ENCODE measurements around the gene CERS6.

The CERS6 gene

DNA sequence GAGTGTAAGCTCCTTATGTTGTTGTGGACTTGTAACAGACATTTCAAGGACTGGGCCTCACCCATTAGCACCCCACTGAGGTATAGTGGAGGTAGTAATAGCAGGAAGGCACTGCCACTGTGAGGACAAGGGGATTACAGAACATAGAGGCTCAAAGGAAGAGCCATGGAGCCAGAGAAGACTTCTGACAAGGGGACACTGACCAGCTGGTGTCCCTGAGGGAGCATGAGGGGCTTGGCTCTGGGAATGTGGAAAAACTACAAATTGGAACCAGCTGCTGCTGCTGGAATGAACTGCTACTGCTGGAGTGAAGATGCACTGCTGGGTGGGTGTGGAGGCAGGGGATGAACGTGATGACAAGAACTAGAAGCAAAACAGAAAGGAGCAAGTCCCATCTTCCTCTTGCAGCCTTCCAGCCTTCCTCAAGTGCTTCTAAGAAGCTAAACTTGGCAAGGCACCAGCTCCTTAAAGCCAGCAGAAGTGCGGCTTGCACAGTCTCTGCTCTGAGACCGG is 179.0 kb downstream of the CERS6 start:
- Histone ChIP-seq H3K4me3 (no peak overlapping the region), H3K9me3 (no peaks in the 10 kb centered on the region), H4K20me1 (no peaks in the 10 kb centered on the region), H3K27ac (no peak overlapping the region), H3K4me2 (no peak overlapping the region), H3K9ac (no peak overlapping the region), H3K4me1 (peaks cover 8% of the 10 kb centered on the region; the same call in 1 of the 2 replicates), H3K27me3 (no peaks in the 10 kb centered on the region), H3K36me3 (peaks cover 7% of the 10 kb centered on the region)
- TF ChIP-seq Cebpa-rat (IDR thresholded peaks at IDR 0.05) = no peak

DNA sequence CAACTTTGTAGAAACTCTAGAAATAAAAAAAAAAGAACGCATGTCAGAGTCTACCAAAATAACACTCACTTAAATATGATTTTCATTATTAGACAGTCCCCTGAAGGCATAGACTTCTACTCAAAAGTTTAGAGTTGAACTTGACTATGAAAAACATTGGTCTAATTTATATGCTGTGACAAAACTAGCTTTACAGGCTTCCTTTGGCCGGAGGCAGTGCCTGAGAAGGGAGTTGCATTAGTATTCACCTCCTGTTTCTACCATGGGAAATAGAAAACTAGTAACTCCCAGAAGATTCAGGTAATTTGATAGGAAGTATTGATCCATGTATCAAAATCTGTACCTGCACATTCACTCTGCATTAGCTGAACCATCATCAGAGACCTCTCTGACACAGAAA is 182.9 kb downstream of the CERS6 start:
- Histone ChIP-seq H3K36me3 (peaks cover 12% of the 10 kb centered on the region), H3K4me3 (no peak overlapping the region), H3K9ac (no peak overlapping the region), H3K27ac (no peak overlapping the region), H3K4me2 (no peak overlapping the region), H3K9me3 (no peaks in the 10 kb centered on the region), H3K27me3 (no peaks in the 10 kb centered on the region), H3K4me1 (no peaks in the 10 kb centered on the region), H4K20me1 (no peaks in the 10 kb centered on the region)
- no peak for TF ChIP-seq Cebpa-rat (IDR thresholded peaks at IDR 0.05)

DNA sequence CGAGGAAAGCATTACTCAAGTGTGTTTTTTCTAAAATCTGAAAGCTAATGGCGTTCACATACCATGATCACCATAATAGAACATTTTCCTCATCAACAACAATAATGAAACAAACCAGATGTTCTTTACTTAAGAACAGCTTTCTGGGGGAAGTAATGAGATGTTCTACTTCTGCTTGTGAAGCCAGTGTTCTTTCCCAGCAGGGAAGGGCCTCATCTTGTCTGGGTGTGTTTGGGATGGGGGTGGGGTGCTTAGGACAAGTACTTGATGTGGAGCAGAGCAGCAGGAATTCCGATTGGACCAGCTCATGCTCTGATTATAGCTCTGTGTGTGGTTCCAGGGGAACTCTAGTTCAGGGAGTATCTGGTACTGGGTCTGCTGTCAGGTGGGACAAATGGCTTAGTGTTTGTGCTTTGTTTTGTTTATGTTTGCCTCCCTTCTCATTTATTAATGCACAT is 183.4 kb downstream of the CERS6 start:
- H3K27ac ChIP-seq = no peak overlapping the region
- no peaks in the 10 kb centered on the region for H3K4me1 ChIP-seq
- H3K4me3 ChIP-seq = no peak overlapping the region
- H3K36me3 ChIP-seq = peaks cover 12% of the 10 kb centered on the region
- no peaks in the 10 kb centered on the region for H4K20me1 ChIP-seq
- no peaks in the 10 kb centered on the region for H3K9me3 ChIP-seq
- no peak overlapping the region for H3K9ac ChIP-seq
- TF ChIP-seq Cebpa-rat (IDR thresholded peaks at IDR 0.05) = no peak
- no peaks in the 10 kb centered on the region for H3K27me3 ChIP-seq
- H3K4me2 ChIP-seq = no peak overlapping the region

DNA sequence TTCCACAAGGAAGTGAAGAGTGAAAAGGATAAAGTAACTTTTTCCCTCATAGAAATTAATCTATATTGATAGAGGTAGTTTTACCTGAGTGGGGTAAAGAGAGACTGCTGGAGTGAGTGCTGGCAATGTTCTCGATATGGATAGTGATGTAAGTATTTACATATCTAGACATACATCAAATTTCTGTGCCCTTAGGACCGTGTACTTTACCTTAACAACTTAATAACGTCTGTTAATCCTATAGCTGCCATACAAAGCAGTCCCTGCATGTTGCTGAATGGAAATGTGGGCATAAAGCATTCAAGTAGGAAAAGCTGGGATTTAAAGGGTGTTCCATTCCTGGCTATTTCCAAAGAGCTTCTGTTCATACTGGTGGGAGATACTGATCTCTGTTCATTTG is 184.0 kb downstream of the CERS6 start:
- no peaks in the 10 kb centered on the region for H3K27me3 ChIP-seq
- no peak overlapping the region for H3K4me2 ChIP-seq
- H3K27ac ChIP-seq = no peak overlapping the region
- TF ChIP-seq Cebpa-rat (IDR thresholded peaks at IDR 0.05) = no peak
- H3K9me3 ChIP-seq = no peaks in the 10 kb centered on the region
- no peak overlapping the region for H3K9ac ChIP-seq
- no peaks in the 10 kb centered on the region for H4K20me1 ChIP-seq
- H3K36me3 ChIP-seq = peaks cover 10% of the 10 kb centered on the region
- no peaks in the 10 kb centered on the region for H3K4me1 ChIP-seq
- H3K4me3 ChIP-seq = no peak overlapping the region

DNA sequence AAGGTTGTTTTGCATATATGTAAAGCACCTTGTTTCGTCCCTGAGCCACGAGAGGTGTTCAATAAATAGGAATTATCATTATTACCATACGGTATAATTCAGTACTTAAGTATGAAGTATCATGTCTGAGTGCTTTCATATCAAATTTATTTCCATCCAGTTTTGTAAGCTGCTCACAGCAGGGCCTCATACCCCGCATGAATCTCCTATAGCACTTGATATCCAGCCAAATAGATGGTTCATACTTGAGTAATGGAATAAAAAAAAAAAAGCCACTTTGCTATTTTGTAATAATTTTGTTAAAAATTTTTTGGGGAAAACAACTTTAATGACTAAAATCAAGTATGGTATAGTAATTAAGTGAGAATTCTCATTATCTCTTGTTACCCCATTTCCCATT is 185.6 kb downstream of the CERS6 start:
- no peak for TF ChIP-seq Cebpa-rat (IDR thresholded peaks at IDR 0.05)
- H3K4me1 ChIP-seq = no peaks in the 10 kb centered on the region
- H3K4me2 ChIP-seq = no peak overlapping the region
- no peak overlapping the region for H3K9ac ChIP-seq
- H3K9me3 ChIP-seq = peaks cover 13% of the 10 kb centered on the region
- peaks cover 4% of the 10 kb centered on the region for H3K36me3 ChIP-seq
- H3K27ac ChIP-seq = no peak overlapping the region
- no peak overlapping the region for H3K4me3 ChIP-seq
- H3K27me3 ChIP-seq = no peaks in the 10 kb centered on the region
- H4K20me1 ChIP-seq = no peaks in the 10 kb centered on the region

DNA sequence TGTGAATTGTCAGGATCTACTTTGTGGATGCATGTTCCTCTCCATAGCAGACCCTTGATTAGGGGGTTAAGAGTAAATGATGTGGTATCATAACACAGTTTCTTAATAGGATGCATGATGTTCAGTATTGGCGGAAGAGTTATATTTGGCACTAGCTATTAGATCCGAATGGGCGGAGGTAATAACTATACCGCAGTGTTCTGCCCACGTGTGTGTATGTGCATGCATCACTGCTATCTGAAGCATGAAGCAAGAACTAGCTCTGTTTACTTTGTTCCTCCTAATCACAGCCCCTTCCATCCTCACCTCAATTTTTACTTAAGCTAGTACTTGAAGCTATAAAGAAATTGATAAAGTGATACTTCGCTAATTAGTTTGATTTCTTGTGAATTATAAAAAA is 186.8 kb downstream of the CERS6 start:
- H3K4me1 ChIP-seq = peaks cover 5% of the 10 kb centered on the region
- TF ChIP-seq Cebpa-rat (IDR thresholded peaks at IDR 0.05) = no peak
- H3K36me3 ChIP-seq = peaks cover 4% of the 10 kb centered on the region
- H3K4me3 ChIP-seq = no peak overlapping the region
- H4K20me1 ChIP-seq = no peaks in the 10 kb centered on the region
- no peak overlapping the region for H3K27ac ChIP-seq
- H3K9me3 ChIP-seq = peaks cover 23% of the 10 kb centered on the region
- H3K4me2 ChIP-seq = no peak overlapping the region
- no peak overlapping the region for H3K9ac ChIP-seq
- no peaks in the 10 kb centered on the region for H3K27me3 ChIP-seq

DNA sequence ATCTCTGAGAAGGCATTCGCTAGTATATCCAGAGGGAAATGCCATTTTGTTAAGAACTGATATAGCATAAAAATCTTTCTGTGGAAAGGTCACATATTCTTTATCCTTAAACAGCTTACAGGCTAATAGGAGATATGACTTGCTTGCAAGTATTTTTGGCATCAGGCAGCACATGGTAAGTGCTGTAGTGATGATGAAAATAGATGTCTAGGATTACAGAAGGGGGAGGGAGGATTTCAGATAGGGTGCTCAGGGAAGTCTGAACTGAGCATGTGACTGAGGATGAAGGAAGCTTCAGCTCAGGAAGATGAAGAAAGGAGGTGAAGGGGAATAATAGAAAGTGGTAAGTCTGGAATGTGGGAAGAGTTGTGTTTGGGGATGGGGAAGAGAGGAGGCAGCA is 187.9 kb downstream of the CERS6 start:
- H3K4me1 ChIP-seq = peaks cover 16% of the 10 kb centered on the region
- TF ChIP-seq Cebpa-rat (IDR thresholded peaks at IDR 0.05) = no peak

DNA sequence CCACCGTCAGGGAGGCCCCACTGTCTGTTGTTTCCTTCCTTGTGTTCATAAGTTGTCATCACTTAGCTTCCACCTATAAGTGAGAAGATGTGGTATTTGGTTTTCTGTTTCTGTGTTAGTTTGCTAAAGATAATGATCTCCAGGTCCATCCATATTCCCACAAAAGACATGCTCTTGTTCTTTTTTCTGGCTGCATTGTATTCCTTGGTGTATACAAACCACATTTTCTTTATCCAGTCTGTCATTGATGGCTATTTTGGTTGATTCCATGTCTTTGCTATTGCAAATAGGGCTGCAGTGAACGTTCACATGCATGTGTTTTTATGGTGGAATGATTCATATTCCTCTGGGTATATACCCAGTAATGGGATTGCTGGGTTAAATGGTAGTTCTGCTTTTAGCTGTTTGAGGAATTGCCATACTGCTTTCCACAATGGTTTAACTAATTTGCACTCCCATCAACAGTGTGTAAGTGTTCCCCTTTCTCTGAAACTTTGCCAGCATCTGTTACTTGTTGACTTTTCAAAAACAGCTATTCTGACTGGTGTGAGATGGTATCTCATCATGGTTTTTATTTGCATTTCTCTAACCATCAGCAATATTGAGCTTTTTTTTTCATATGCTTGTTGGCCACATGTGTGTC is 189.7 kb downstream of the CERS6 start:
- Histone ChIP-seq H3K36me3 (peaks cover 4% of the 10 kb centered on the region), H3K9me3 (peaks cover 24% of the 10 kb centered on the region), H3K4me1 (peaks cover 18% of the 10 kb centered on the region), H4K20me1 (0 out of 2 replicates have a peak, but pooled peaks cover 7% of the 10 kb centered on the region), H3K9ac (no peak overlapping the region), H3K4me2 (no peak overlapping the region), H3K27ac (no peak overlapping the region), H3K27me3 (no peaks in the 10 kb centered on the region), H3K4me3 (no peak overlapping the region)
- no peak for TF ChIP-seq Cebpa-rat (IDR thresholded peaks at IDR 0.05)

More for the DNA sequence above, 187.9 kb downstream of the CERS6 start:
- Histone ChIP-seq H3K27me3 (no peaks in the 10 kb centered on the region), H3K9me3 (peaks cover 24% of the 10 kb centered on the region), H3K4me3 (no peak overlapping the region), H3K27ac (no peak overlapping the region), H3K36me3 (peaks cover 4% of the 10 kb centered on the region), H3K4me2 (no peak overlapping the region), H4K20me1 (0 out of 2 replicates have a peak, but pooled peaks cover 5% of the 10 kb centered on the region), H3K9ac (no peak overlapping the region)

DNA sequence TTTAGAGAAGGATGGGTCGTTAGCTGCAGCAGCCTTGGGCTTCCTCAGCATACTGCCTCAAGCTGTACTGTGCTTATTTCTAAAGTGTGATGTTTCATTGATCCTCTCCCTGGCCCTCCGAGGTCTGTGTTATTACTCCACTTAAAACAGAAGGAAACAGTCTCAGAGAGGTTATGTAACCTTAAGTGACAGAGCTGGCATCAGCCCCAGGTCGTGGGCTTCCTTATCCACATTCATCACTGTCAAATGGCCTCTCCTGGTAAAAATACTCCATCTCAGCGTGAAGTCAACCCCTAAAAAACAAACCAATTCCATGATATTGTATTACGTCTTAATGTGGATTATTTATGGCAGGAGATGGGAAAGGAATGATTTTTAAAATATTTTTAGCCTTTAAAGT is 193.0 kb downstream of the CERS6 start:
- H3K36me3 ChIP-seq = peaks cover 1% of the 10 kb centered on the region; the same call in 1 of the 2 replicates
- no peak for TF ChIP-seq Cebpa-rat (IDR thresholded peaks at IDR 0.05)
- H4K20me1 ChIP-seq = 0 out of 2 replicates have a peak, but pooled peaks cover 7% of the 10 kb centered on the region
- H3K27ac ChIP-seq = no peak overlapping the region
- peaks cover 28% of the 10 kb centered on the region for H3K9me3 ChIP-seq
- no peaks in the 10 kb centered on the region for H3K27me3 ChIP-seq
- no peak overlapping the region for H3K4me3 ChIP-seq
- no peak overlapping the region for H3K9ac ChIP-seq
- H3K4me1 ChIP-seq = peaks cover 22% of the 10 kb centered on the region
- H3K4me2 ChIP-seq = no peak overlapping the region

DNA sequence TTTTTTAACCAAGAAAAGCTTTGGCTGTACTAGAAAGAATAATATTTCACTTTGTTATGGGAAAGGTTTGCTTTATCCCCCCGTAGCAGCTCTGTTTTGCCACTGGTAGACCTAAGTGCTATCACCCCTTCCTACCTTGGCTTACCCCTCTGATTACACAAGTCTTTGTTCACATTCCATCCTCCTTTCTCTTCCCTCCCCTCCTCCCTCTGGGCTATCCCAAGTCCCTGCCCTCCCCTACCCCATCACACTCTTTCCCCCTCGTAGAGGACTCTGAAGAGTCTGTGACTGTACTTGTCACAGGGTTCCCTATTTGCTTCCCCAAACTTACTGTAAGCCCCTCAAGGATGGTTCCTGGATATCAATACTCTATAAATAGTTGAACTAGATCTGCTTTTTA is 193.5 kb downstream of the CERS6 start:
- H3K4me1 ChIP-seq = peaks cover 22% of the 10 kb centered on the region
- no peak overlapping the region for H3K27ac ChIP-seq
- H3K27me3 ChIP-seq = no peaks in the 10 kb centered on the region
- 0 out of 2 replicates have a peak, but pooled peaks cover 7% of the 10 kb centered on the region for H4K20me1 ChIP-seq
- H3K9me3 ChIP-seq = peaks cover 32% of the 10 kb centered on the region
- TF ChIP-seq Cebpa-rat (IDR thresholded peaks at IDR 0.05) = no peak
- no peak overlapping the region for H3K4me2 ChIP-seq
- H3K36me3 ChIP-seq = peaks cover 6% of the 10 kb centered on the region; the same call in 1 of the 2 replicates
- H3K9ac ChIP-seq = no peak overlapping the region
- no peak overlapping the region for H3K4me3 ChIP-seq
